Esophagus muscularis mucosa (tissue), 2 donors: Measurements from ENCODE around the gene BBOX1.

Experiments used
- POLR2A ChIP-seq: fragments of 450-650 bp; IDR thresholded peaks from one replicate; pipeline ENCODE4 v1.6.1; 2017; ENCODE audit warnings: antibody characterized with exemption, moderate library complexity, mild to moderate bottlenecking, low read depth
- POLR2AphosphoS5 ChIP-seq, 2 donors: sonication (generic); formaldehyde crosslinking; IDR thresholded peaks; one replicate each; pipeline ENCODE4 v1.6.1; 2017; ENCODE audit warnings: antibody characterized with exemption in 2 of 2

DNA sequence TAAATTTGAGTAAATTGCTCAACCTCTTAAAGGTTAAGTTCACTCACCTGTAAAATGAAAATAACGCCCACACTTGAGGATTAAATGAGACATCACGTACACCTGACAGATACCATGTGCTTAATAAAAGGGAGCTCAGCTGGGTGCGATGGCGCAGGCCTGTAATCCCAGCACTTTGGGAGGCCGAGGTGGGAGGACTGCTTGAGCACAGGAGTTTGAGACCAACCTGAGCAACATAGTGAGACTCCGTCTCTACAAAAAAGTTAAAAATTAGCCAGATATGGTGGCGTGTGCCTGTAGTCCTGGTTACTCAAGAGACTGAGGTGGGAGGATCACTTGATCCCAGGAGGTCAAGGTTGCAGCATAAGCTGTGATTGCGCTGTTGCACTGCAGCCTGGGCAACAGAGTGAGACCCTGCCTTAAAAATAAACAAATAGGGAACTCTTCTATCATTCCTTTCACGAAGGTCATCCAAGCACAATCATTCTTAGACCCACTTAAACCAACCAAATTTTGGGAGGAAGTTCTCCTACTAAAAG is 134.1 kb downstream of the BBOX1 start:
- TF ChIP-seq POLR2A (no peak), POLR2AphosphoS5 (IDR thresholded peaks at IDR 0.05) (no peak)
